HEK293 (cell line): ENCODE results near the gene PRR13.

Experiments
- CTCF ChIA-PET: fragments of 350-600 bp; formaldehyde crosslinking; extraction: SDS; loops from one replicate; lab custom pipeline; 2021; ENCODE audit warnings: antibody characterized with exemption; lab: Yijun Ruan, JAX
- POLR2A ChIA-PET: fragments of 300-600 bp; formaldehyde crosslinking; extraction: SDS; loops from one replicate; lab custom pipeline; 2020; ENCODE audit warnings: antibody characterized with exemption, inconsistent platforms; lab: Yijun Ruan, JAX
- H3K27ac ChIP-seq: fragments of 200-500 bp; sonication (Bioruptor generic); 2 replicates; pipeline ENCODE4 v1.5.1; 2014; ENCODE audit warnings: low read depth, low read length, control low read depth, inconsistent platforms; ENCODE audit errors: extremely low read depth
- H3K36me3 ChIP-seq, 2 experiments: fragments of 200-500 bp in 1 of 2; sonication (Bioruptor generic) in 1 of 2; 1 replicate in 1 of 2; 2 replicates in 1 of 2; pipeline ENCODE4 v1.5.1; 2014 to 2017; ENCODE audit warnings: inconsistent platforms in 2 of 2, low read length in 2 of 2; ENCODE audit not compliant: control insufficient read depth in 2 of 2, insufficient read depth in 1 of 2
- H3K4me1 ChIP-seq: fragments of 200-500 bp; sonication (Bioruptor generic); 2 replicates; pipeline ENCODE4 v1.5.1; 2014; ENCODE audit warnings: mild to moderate bottlenecking, low read length, inconsistent platforms; ENCODE audit not compliant: control insufficient read depth, insufficient read depth
- H3K4me3 ChIP-seq: 2 replicates; pipeline ENCODE4 v1.5.1; 2011; ENCODE audit warnings: low read depth, mild to moderate bottlenecking, control low read depth, low read length, moderate library complexity
- H3K9me3 ChIP-seq: fragments of 200-500 bp; sonication (Bioruptor generic); 2 replicates; pipeline ENCODE4 v1.5.1; 2014; ENCODE audit warnings: low read depth, low read length, inconsistent platforms; ENCODE audit not compliant: control insufficient read depth, insufficient read depth
- GLIS2 ChIP-seq: fragments of 450-650 bp; formaldehyde crosslinking; IDR thresholded peaks from 2 replicates; pipeline ENCODE4 v1.5.1; 2016; ENCODE audit warnings: missing biosample characterization, missing genetic modification characterization
- PATZ1 ChIP-seq: fragments of 450-650 bp; formaldehyde crosslinking; IDR thresholded peaks from 2 replicates; pipeline ENCODE4 v1.5.1; 2016; ENCODE audit warnings: missing biosample characterization, missing genetic modification characterization
- YY2 ChIP-seq: fragments of 450-650 bp; formaldehyde crosslinking; IDR thresholded peaks from 2 replicates; pipeline ENCODE4 v1.5.1; 2016; ENCODE audit warnings: missing biosample characterization, missing genetic modification characterization
- ZBTB49 ChIP-seq: fragments of 450-650 bp; formaldehyde crosslinking; IDR thresholded peaks from 2 replicates; pipeline ENCODE4 v1.5.1; 2016; ENCODE audit warnings: missing biosample characterization, missing genetic modification characterization, low read depth
- ZEB2 ChIP-seq: fragments of 450-650 bp; formaldehyde crosslinking; IDR thresholded peaks from 2 replicates; pipeline ENCODE4 v1.5.1; 2016; ENCODE audit warnings: missing biosample characterization, missing genetic modification characterization
- ZFP37 ChIP-seq: fragments of 450-650 bp; formaldehyde crosslinking; IDR thresholded peaks from 2 replicates; pipeline ENCODE4 v1.5.1; 2016; ENCODE audit warnings: missing biosample characterization, missing genetic modification characterization
- ZNF223 ChIP-seq: fragments of 450-650 bp; formaldehyde crosslinking; IDR thresholded peaks from 2 replicates; pipeline ENCODE4 v1.5.1; 2016; ENCODE audit warnings: missing biosample characterization, missing genetic modification characterization
- ZNF302 ChIP-seq: fragments of 450-650 bp; formaldehyde crosslinking; IDR thresholded peaks from 2 replicates; pipeline ENCODE4 v1.5.1; 2016; ENCODE audit warnings: missing biosample characterization, missing genetic modification characterization, low read depth
- ZNF335 ChIP-seq: fragments of 450-650 bp; formaldehyde crosslinking; conservative IDR thresholded peaks from 2 replicates; pipeline ENCODE4 v1.5.1; 2016; ENCODE audit warnings: missing biosample characterization, missing genetic modification characterization
- ZNF341 ChIP-seq: fragments of 450-650 bp; formaldehyde crosslinking; IDR thresholded peaks from 2 replicates; pipeline ENCODE4; 2016; ENCODE audit warnings: low read depth, missing biosample characterization, missing genetic modification characterization
- ZNF398 ChIP-seq: fragments of 450-650 bp; formaldehyde crosslinking; IDR thresholded peaks from 2 replicates; pipeline ENCODE4 v1.5.1; 2017; ENCODE audit warnings: missing biosample characterization, missing genetic modification characterization
- ZNF426 ChIP-seq: fragments of 450-650 bp; formaldehyde crosslinking; IDR thresholded peaks from 2 replicates; pipeline ENCODE4 v1.5.1; 2017; ENCODE audit warnings: missing biosample characterization, missing genetic modification characterization, mild to moderate bottlenecking, inconsistent platforms, moderate library complexity
- ZNF518A ChIP-seq: fragments of 450-650 bp; formaldehyde crosslinking; conservative IDR thresholded peaks from 2 replicates; pipeline ENCODE4 v1.5.1; 2016; ENCODE audit warnings: low read depth, missing biosample characterization, missing genetic modification characterization
- ZNF544 ChIP-seq: fragments of 450-650 bp; formaldehyde crosslinking; IDR thresholded peaks from 2 replicates; pipeline ENCODE4 v1.5.0; 2017; ENCODE audit warnings: missing biosample characterization, missing genetic modification characterization

PRR13 gene

GRCh38 chr12:53492188-53492587 is 50.7 kb downstream of the PRR13 start:
- H3K27ac ChIP-seq: no peak overlapping the region; the same call in 1 of the 2 replicates
- ChIA-PET CTCF (interaction anchor here (1.0 kb wide), 2 partner anchors 14 to 16 kb away, joined by 3 read pairs; no protein-coding TSS in a partner anchor), POLR2A (interaction anchor here (0.6 to 2.8 kb wide), 4 partner anchors 9 to 138 kb away, joined by 3 to 27 read pairs (median 8); partner anchors contain the start of gene TARBP2)
- H3K9me3 ChIP-seq: no peaks in the 10 kb centered on the region
- H3K4me3 ChIP-seq: no peak overlapping the region
- peaks cover 16% of the 10 kb centered on the region for H3K4me1 ChIP-seq
- TF ChIP-seq ZNF341 (tag by site-specific recombination) (no peak), ZBTB49 (tag by site-specific recombination) (no peak), ZNF223 (tag by site-specific recombination) (no peak), ZNF302 (tag by site-specific recombination) (no peak), ZFP37 (tag by site-specific recombination) (no peak), PATZ1 (tag by site-specific recombination) (no peak), YY2 (no peak), ZNF426 (no peak), ZNF335 (no peak), GLIS2 (tag by site-specific recombination) (no peak), ZNF518A (tag by site-specific recombination) (no peak), ZNF544 (tag by site-specific recombination) (no peak), ZEB2 (tag by site-specific recombination) (no peak), ZNF398 (tag by site-specific recombination) (no peak)
- peaks cover 0 to 9% of the 10 kb centered on the region in 2 experiments; a peak in 1 of 3 replicates for H3K36me3 ChIP-seq
